A549 (cell line): ENCODE data around the gene PSMB10. TPM values are rescaled to one million over a fixed set of nuclear protein-coding genes. Genes with fewer than 3 reads are reported as not detected.

Experiments used
- ATAC-seq, 2 experiments: fragments of 200-7000 bp in 1 of 2; fragments of >200 bp in 1 of 2; cut with Nextera tagmentation in 1 of 2; cut with Tn5 transposase in 1 of 2; 3 replicates each; pipeline versions ENCODE4 v1.8.0 to v1.9.1; 2018 to 2020; ENCODE audit warnings: mild to moderate bottlenecking in 1 of 2, moderate library complexity in 1 of 2
- CTCF ChIA-PET: fragments of 300-600 bp; sonication (Branson Sonifier 250); formaldehyde crosslinking; extraction: SDS; loops from one replicate; lab custom pipeline; 2021; ENCODE audit warnings: antibody characterized with exemption, inconsistent platforms; lab: Yijun Ruan, JAX
- POLR2A ChIA-PET: fragments of 350-600 bp; formaldehyde crosslinking; extraction: SDS; loops from one replicate; lab custom pipeline; 2021; ENCODE audit warnings: antibody characterized with exemption, inconsistent platforms; lab: Yijun Ruan, JAX
- DNase-seq, 2 experiments: peaks; one replicate each; pipeline versions ENCODE4 v3.0.0 to v3.0.0-alpha.2; 2011 to 2016; ENCODE audit warnings: low read depth in 1 of 2, low spot score in 1 of 2
- FAIRE-seq: peaks from 2 replicates; lab custom pipeline; 2011; peaks lifted over from hg19 to GRCh38; lab: Jason Lieb, UNC
- H3K27ac ChIP-seq, 2 experiments: fragments of >200 bp; sonication (Bioruptor Twin); formaldehyde crosslinking; 3 replicates each; pipeline ENCODE4 v1.5.1; 2016 to 2017
- H3K4me1 ChIP-seq: fragments of >200 bp; sonication (Bioruptor Twin); formaldehyde crosslinking; 3 replicates; pipeline ENCODE4 v1.6.1; 2016
- H3K4me2 ChIP-seq: fragments of >200 bp; sonication (Bioruptor Twin); formaldehyde crosslinking; 3 replicates; pipeline ENCODE4 v1.6.1; 2016
- H3K4me3 ChIP-seq: fragments of >200 bp; sonication (Bioruptor Twin); formaldehyde crosslinking; 3 replicates; pipeline ENCODE4 v1.5.1; 2016
- H3K9me3 ChIP-seq: fragments of >200 bp; sonication (Bioruptor Twin); formaldehyde crosslinking; 3 replicates; pipeline ENCODE4 v1.6.1; 2016
- BCL3 ChIP-seq: fragments of >200 bp; sonication (Bioruptor Twin); formaldehyde crosslinking; IDR thresholded peaks from 3 replicates; pipeline ENCODE4 v1.6.1; 2016
- BHLHE40 ChIP-seq: IDR thresholded peaks from 2 replicates; pipeline ENCODE4 v1.6.1; 2012; ENCODE audit warnings: low read depth, low read length, inconsistent platforms
- CBX2 ChIP-seq: fragments of 200-600 bp; sonication (generic); IDR thresholded peaks from 2 replicates; pipeline ENCODE4 v1.6.1; 2016; ENCODE audit warnings: low read depth, mild to moderate bottlenecking, borderline replicate concordance
- CBX8 ChIP-seq: fragments of 200-600 bp; sonication (generic); IDR thresholded peaks from 2 replicates; pipeline ENCODE4 v1.6.1; 2016
- EHF ChIP-seq: fragments of 250-450 bp; sonication (Bioruptor Pico); IDR thresholded peaks from 2 replicates; pipeline ENCODE4 v1.5.0; 2020; ENCODE audit warnings: mild to moderate bottlenecking
- EHMT2 ChIP-seq: fragments of 200-600 bp; sonication (generic); IDR thresholded peaks from 2 replicates; pipeline ENCODE4 v1.6.1; 2016; ENCODE audit warnings: antibody characterized with exemption, low read depth, mild to moderate bottlenecking, moderate library complexity
- ELK1 ChIP-seq: fragments of 150-350 bp; IDR thresholded peaks from 2 replicates; pipeline ENCODE4 v1.6.1; 2014; ENCODE audit warnings: low read depth, mild to moderate bottlenecking, low read length
- FOSL2 ChIP-seq, 2 experiments: fragments of 450-650 bp in 1 of 2; fragments of >200 bp in 1 of 2; sonication (Bioruptor Twin) in 1 of 2; formaldehyde crosslinking; IDR thresholded peaks; 2 replicates each; pipeline versions ENCODE4 v1.5.0 to v1.6.1; 2016 to 2020; ENCODE audit warnings: mild to moderate bottlenecking in 1 of 2, moderate library complexity in 1 of 2
- GATA3 ChIP-seq: IDR thresholded peaks from 2 replicates; pipeline ENCODE4 v1.6.1; 2012; ENCODE audit warnings: borderline replicate concordance
- HDAC2 ChIP-seq: fragments of 200-600 bp; sonication (generic); IDR thresholded peaks from 2 replicates; pipeline ENCODE4 v1.6.1; 2016
- HEYL ChIP-seq: fragments of 250-450 bp; sonication (Bioruptor Pico); IDR thresholded peaks from 2 replicates; pipeline ENCODE4 v1.8.0; 2021; ENCODE audit warnings: mild to moderate bottlenecking, moderate library complexity
- HOXA7 ChIP-seq: fragments of 250-450 bp; sonication (Bioruptor Pico); IDR thresholded peaks from 2 replicates; pipeline ENCODE4 v1.5.0; 2020; ENCODE audit warnings: mild to moderate bottlenecking, moderate library complexity
- HOXB13 ChIP-seq: fragments of 250-450 bp; sonication (Bioruptor Pico); IDR thresholded peaks from 2 replicates; pipeline ENCODE4 v1.5.0; 2020; ENCODE audit warnings: low read depth, mild to moderate bottlenecking, moderate library complexity
- HOXB5 ChIP-seq: fragments of 250-450 bp; sonication (Bioruptor Pico); IDR thresholded peaks from 2 replicates; pipeline ENCODE4 v1.5.0; 2020; ENCODE audit warnings: mild to moderate bottlenecking, moderate library complexity
- JUNB ChIP-seq: fragments of >200 bp; sonication (Bioruptor Twin); formaldehyde crosslinking; IDR thresholded peaks from 2 replicates; pipeline ENCODE4 v1.6.1; 2016
- KDM1A ChIP-seq: fragments of 200-600 bp; sonication (generic); IDR thresholded peaks from 2 replicates; pipeline ENCODE4 v1.6.1; 2016; ENCODE audit warnings: low read depth, mild to moderate bottlenecking
- KDM5A ChIP-seq: fragments of 200-600 bp; sonication (generic); IDR thresholded peaks from 2 replicates; pipeline ENCODE4 v1.6.1; 2016; ENCODE audit warnings: antibody characterized with exemption, mild to moderate bottlenecking
- MAX ChIP-seq: IDR thresholded peaks from 2 replicates; pipeline ENCODE4 v1.6.1; 2012
- MAZ ChIP-seq: fragments of 150-350 bp; IDR thresholded peaks from 2 replicates; pipeline ENCODE4 v1.6.1; 2014; ENCODE audit warnings: antibody characterized with exemption, low read depth, low read length, borderline replicate concordance
- NFE2L2 ChIP-seq: fragments of 150-350 bp; conservative IDR thresholded peaks from 2 replicates; pipeline ENCODE4 v1.6.1; 2014; ENCODE audit warnings: low read length
- NR3C1 ChIP-seq: fragments of >200 bp; sonication (Bioruptor Twin); formaldehyde crosslinking; IDR thresholded peaks from 3 replicates; pipeline ENCODE4 v1.6.1; 2017
- POLR2A ChIP-seq: IDR thresholded peaks from 2 replicates; pipeline ENCODE4 v1.6.1; 2012; ENCODE audit warnings: mild to moderate bottlenecking, low read length
- RAD21 ChIP-seq, 2 experiments: fragments of >200 bp in 1 of 2; sonication (Bioruptor Twin) in 1 of 2; formaldehyde crosslinking in 1 of 2; IDR thresholded peaks in 1 of 2; conservative IDR thresholded peaks in 1 of 2; 2 replicates in 1 of 2; 3 replicates in 1 of 2; pipeline ENCODE4 v1.6.1; 2012 to 2018; ENCODE audit warnings: inconsistent platforms in 1 of 2
- RARB ChIP-seq: fragments of 250-450 bp; sonication (Bioruptor Pico); IDR thresholded peaks from 2 replicates; pipeline ENCODE4 v1.8.0; 2021; ENCODE audit warnings: mild to moderate bottlenecking, moderate library complexity
- RFX5 ChIP-seq: fragments of 450-650 bp; IDR thresholded peaks from 2 replicates; pipeline ENCODE4 v1.7.1; 2014; ENCODE audit warnings: antibody characterized with exemption, mild to moderate bottlenecking, moderate library complexity
- RNF2 ChIP-seq: fragments of 200-600 bp; sonication (generic); IDR thresholded peaks from 2 replicates; pipeline ENCODE4 v1.6.1; 2016; ENCODE audit warnings: low read depth, mild to moderate bottlenecking, antibody characterized with exemption, moderate library complexity, borderline replicate concordance
- TFCP2L1 ChIP-seq: fragments of 250-450 bp; sonication (Bioruptor Pico); IDR thresholded peaks from 2 replicates; pipeline ENCODE4 v1.5.0; 2021; ENCODE audit warnings: mild to moderate bottlenecking
- USF2 ChIP-seq: fragments of 450-650 bp; IDR thresholded peaks from 2 replicates; pipeline ENCODE4 v1.6.1; 2014; ENCODE audit warnings: antibody characterized with exemption
- ZC3H11A ChIP-seq: fragments of 450-650 bp; IDR thresholded peaks from 2 replicates; pipeline ENCODE4 v1.6.1; 2014; ENCODE audit warnings: antibody characterized with exemption, mild to moderate bottlenecking
- ZNF302 ChIP-seq: fragments of 250-450 bp; sonication (Bioruptor Pico); IDR thresholded peaks from 2 replicates; pipeline ENCODE4 v1.9.0; 2021; ENCODE audit warnings: inconsistent platforms, mild to moderate bottlenecking, moderate library complexity
- ZSCAN20 ChIP-seq: fragments of 250-450 bp; sonication (Bioruptor Pico); IDR thresholded peaks from 2 replicates; pipeline ENCODE4 v1.8.0; 2022; ENCODE audit warnings: mild to moderate bottlenecking, moderate library complexity
- WGBS: methylation state at CpG from one replicate; pipeline ENCODE4 v1.1.6; 2017; ENCODE audit errors: missing lambda C conversion rate; 5-methylcytosine and 5-hydroxymethylcytosine counted together
- polyA plus RNA-seq, 4 experiments: library from polyadenylated mRNA; depleted of rRNA in 3 of 4; stranded (reverse); fragments of >200 nt; fragmentation: RNase III in 1 of 4; extraction: RNeasy Plus Mini Kit Qiagen cat#74134 plus additional on column Dnase treatment in 1 of 4; gene quantifications; 2 replicates in 3 of 4; 3 replicates in 1 of 4; pipeline ENCODE4 v1.2.3, GENCODE V29; 2011 to 2017

The PSMB10 gene
- polyA plus RNA-seq, 2 of the 4 experiments (the other 2 are of a cell fraction), result 11.3 to 52.4 TPM

- TF ChIP-seq MAZ, result no peak
- TF ChIP-seq NR3C1, result no peak
Measured at GRCh38 chr16:67971111-67971510, 34.5 kb upstream of the PSMB10 start (continued).

- peak overlapping the region; percentile 95 for H3K4me3 ChIP-seq
- ChIA-PET CTCF (interaction anchor here (0.6 to 2.1 kb wide), 4 partner anchors 12 to 71 kb away, joined by 3 to 11 read pairs (median 4); no protein-coding TSS in a partner anchor), POLR2A (no interaction called here)
- 86% methylated on average over 27 of the region's 40 CpGs for WGBS
- DNase-seq, result no peak
- peaks cover 25% of the 10 kb centered on the region for H3K4me1 ChIP-seq
- peak overlapping the region; percentile 89 for H3K4me2 ChIP-seq
- no peaks in the 10 kb centered on the region for H3K9me3 ChIP-seq
- FAIRE-seq, result no peak
- peak overlapping the region; percentile 94 to 95 for H3K27ac ChIP-seq
- TF ChIP-seq KDM1A, result no peak
- TF ChIP-seq ZNF302 (CRISPR knock-in tag), result no peak
- no peak for TF ChIP-seq ZC3H11A
- no peak for TF ChIP-seq HDAC2
- TF ChIP-seq ZSCAN20, result no peak
- TF ChIP-seq HOXA7 (CRISPR knock-in tag), result no peak
- TF ChIP-seq FOSL2 (IDR thresholded peaks at IDR 0.05), result no peak
- no peak for TF ChIP-seq FOSL2 (CRISPR knock-in tag; IDR thresholded peaks at IDR 0.05)
- TF ChIP-seq RARB, result no peak
- TF ChIP-seq RNF2, result no peak
- no peak for TF ChIP-seq HOXB13 (CRISPR knock-in tag)
- TF ChIP-seq GATA3, result no peak
- TF ChIP-seq, all 56 proteins: peak for 0
- ATAC-seq, result no peak
Measured at GRCh38 chr16:67969254-67970039, 32.8 kb upstream of the PSMB10 start.

GRCh38 chr16:67968400-67969253 lies 32.0 kb upstream of the PSMB10 start, which contains the start of gene SLC12A4:
SLC12A4 (minus strand) TSS chr16:67968637; CDS start chr16:67968553, 84 bp downstream.
- CTCF ChIA-PET, result interaction anchor here (0.6 to 1.3 kb wide), 2 partner anchors 49 to 72 kb away, joined by 3 to 4 read pairs; no protein-coding TSS in a partner anchor
- TF ChIP-seq MAZ, result peak; percentile 62; the same call in 1 of the 2 replicates
- TF ChIP-seq EHMT2, result no peak
- TF ChIP-seq NR3C1, result no peak
- TF ChIP-seq CBX8, result no peak
- no peak for TF ChIP-seq HOXB5
- no peak for TF ChIP-seq RNF2
- no peak for TF ChIP-seq EHF (CRISPR knock-in tag)
- TF ChIP-seq ZSCAN20, result no peak
- TF ChIP-seq HEYL (CRISPR knock-in tag), result no peak
- no peak for TF ChIP-seq RFX5
- no peak for TF ChIP-seq HDAC2
- TF ChIP-seq BCL3, result peak; percentile 31; the same call in 1 of the 3 replicates
- no peak for TF ChIP-seq RAD21 (conservative IDR thresholded peaks at IDR 0.05 in 1 of 2, IDR thresholded peaks at IDR 0.05 in 1 of 2)
- TF ChIP-seq JUNB, result no peak
- TF ChIP-seq USF2, result no peak
- no peak for TF ChIP-seq RARB
- no peak for TF ChIP-seq NFE2L2
- TF ChIP-seq FOSL2 (IDR thresholded peaks at IDR 0.05), result no peak
- 0 out of 2 replicates have a peak, but pooled peaks have one; percentile 43 for TF ChIP-seq FOSL2 (CRISPR knock-in tag; IDR thresholded peaks at IDR 0.05)
- peak; percentile 20; the same call in 1 of the 2 replicates for TF ChIP-seq MAX
- TF ChIP-seq BHLHE40, result no peak
- peak; percentile 82; the same call in 1 of the 2 replicates for TF ChIP-seq KDM1A
- TF ChIP-seq KDM5A, result no peak
- no peak for TF ChIP-seq TFCP2L1 (CRISPR knock-in tag)
- no peak for TF ChIP-seq ELK1
- peak; percentile 74 for TF ChIP-seq POLR2A
- TF ChIP-seq CBX2, result no peak

More at GRCh38 chr16:67968400-67969253, 32.0 kb upstream of the PSMB10 start, which contains the start of gene SLC12A4:
- peak within 1 kb of the TSS; percentile 95 for H3K4me3 ChIP-seq
- no peaks in the 10 kb centered on the region for H3K9me3 ChIP-seq
- WGBS, result 18% methylated on average over 18 of the region's 78 CpGs
- FAIRE-seq (no peak), ATAC-seq (peak; percentile 83 to 88), DNase-seq (peak; percentile 78 to 84)
- peaks cover 25% of the 10 kb centered on the region for H3K4me1 ChIP-seq
- POLR2A ChIA-PET, result no interaction called here
- peak within 1 kb of the TSS; percentile 94 to 95 for H3K27ac ChIP-seq
- peak within 1 kb of the TSS; percentile 89 for H3K4me2 ChIP-seq
